OCI-LY1 (cell line): ENCODE results near the gene NFATC2IP.

Source experiments
- H2AFZ ChIP-seq: fragments of 200-600 bp; sonication (generic), shearing (Covaris generic); 2 replicates; pipeline ENCODE4 v1.6.0; 2014; ENCODE audit warnings: antibody characterized with exemption, mild to moderate bottlenecking, low read length
- H3F3A ChIP-seq: fragments of 200-600 bp; sonication (generic), shearing (Covaris generic); 2 replicates; pipeline ENCODE4 v1.6.0; 2014; ENCODE audit warnings: mild to moderate bottlenecking, antibody characterized with exemption, low read length, moderate library complexity; ENCODE audit not compliant: insufficient read depth
- H3K27ac ChIP-seq: fragments of 200-600 bp; sonication (generic); 2 replicates; pipeline ENCODE4 v1.5.1; 2014; ENCODE audit warnings: low read length, mixed run types, mild to moderate bottlenecking, low read depth; ENCODE audit not compliant: poor library complexity, severe bottlenecking
- H3K27me3 ChIP-seq: fragments of 200-600 bp; sonication (generic); 2 replicates; pipeline ENCODE4 v1.6.0; 2014; ENCODE audit warnings: antibody characterized with exemption, mild to moderate bottlenecking, low read length, moderate library complexity; ENCODE audit not compliant: insufficient read depth
- H3K36me3 ChIP-seq: fragments of 200-600 bp; sonication (generic); 2 replicates; pipeline ENCODE4 v1.6.1; 2014; ENCODE audit warnings: mild to moderate bottlenecking, antibody characterized with exemption, low read length, moderate library complexity, mixed read lengths; ENCODE audit not compliant: insufficient read depth
- H3K4me1 ChIP-seq: fragments of 200-600 bp; sonication (generic); 2 replicates; pipeline ENCODE4 v1.5.1; 2014; ENCODE audit warnings: mild to moderate bottlenecking, low read length, moderate library complexity; ENCODE audit not compliant: insufficient read depth, severe bottlenecking
- H3K4me2 ChIP-seq: fragments of 200-600 bp; sonication (generic), shearing (Covaris generic); 2 replicates; pipeline ENCODE4 v1.6.1; 2014; ENCODE audit warnings: low read length
- H3K4me3 ChIP-seq: fragments of 200-600 bp; sonication (generic); 2 replicates; pipeline ENCODE4 v1.5.1; 2014; ENCODE audit warnings: low read length, low read depth, mild to moderate bottlenecking, mixed read lengths; ENCODE audit not compliant: poor library complexity, severe bottlenecking
- H3K79me2 ChIP-seq: fragments of 200-600 bp; shearing (Covaris generic); 2 replicates; pipeline ENCODE4 v1.6.1; 2016; ENCODE audit warnings: mixed run types, low read length, mixed read lengths; ENCODE audit not compliant: insufficient read depth
- H3K9ac ChIP-seq: fragments of 200-600 bp; sonication (generic), shearing (Covaris generic); 2 replicates; pipeline ENCODE4 v1.6.1; 2014; ENCODE audit warnings: mild to moderate bottlenecking, low read length, mixed read lengths
- H3K9me2 ChIP-seq: fragments of 200-600 bp; sonication (generic), shearing (Covaris generic); 2 replicates; pipeline ENCODE4 v1.6.1; 2014; ENCODE audit warnings: low read depth, mild to moderate bottlenecking, low read length, mixed read lengths
- H3K9me3 ChIP-seq: fragments of 200-600 bp; shearing (Covaris generic); 2 replicates; pipeline ENCODE4 v1.6.1; 2014; ENCODE audit warnings: low read length, mixed read lengths
- H4K20me1 ChIP-seq: fragments of 200-600 bp; sonication (generic), shearing (Covaris generic); 2 replicates; pipeline ENCODE4 v1.6.0; 2016; ENCODE audit warnings: mild to moderate bottlenecking, low read length; ENCODE audit not compliant: insufficient read depth
- CTCF ChIP-seq: fragments of 200-600 bp; sonication (generic), shearing (Covaris generic); IDR thresholded peaks from 2 replicates; pipeline ENCODE4 v1.5.1; 2017; ENCODE audit warnings: mild to moderate bottlenecking, antibody characterized with exemption, low read length, moderate library complexity, mixed read lengths
- EZH2 ChIP-seq: fragments of 200-600 bp; sonication (generic), shearing (Covaris generic); IDR thresholded peaks from 2 replicates; pipeline ENCODE4 v1.8.0; 2017; ENCODE audit warnings: borderline replicate concordance, mixed run types, mild to moderate bottlenecking, antibody characterized with exemption, low read length, moderate library complexity, mixed read lengths

Gene NFATC2IP

GRCh38 chr16:29011112-29011511 is 60.4 kb downstream of the NFATC2IP start:
- no peaks in the 10 kb centered on the region for H3K36me3 ChIP-seq
- no peak overlapping the region for H3K4me2 ChIP-seq
- H3K9me2 ChIP-seq, result no peaks in the 10 kb centered on the region
- TF ChIP-seq CTCF, result no peak
- TF ChIP-seq EZH2, result no peak
- H3F3A ChIP-seq, result no peaks in the 10 kb centered on the region
- H3K27ac ChIP-seq, result no peak overlapping the region
- H2AFZ ChIP-seq, result no peak overlapping the region
- no peak overlapping the region for H3K4me3 ChIP-seq
- no peaks in the 10 kb centered on the region for H3K79me2 ChIP-seq
- H3K27me3 ChIP-seq, result no peaks in the 10 kb centered on the region
- H3K9me3 ChIP-seq, result no peaks in the 10 kb centered on the region
- H3K4me1 ChIP-seq, result no peaks in the 10 kb centered on the region
- no peaks in the 10 kb centered on the region for H4K20me1 ChIP-seq
- H3K9ac ChIP-seq, result no peak overlapping the region

GRCh38 chr16:29011851-29012250 is 61.1 kb downstream of the NFATC2IP start:
- Histone ChIP-seq H3K36me3 (no peaks in the 10 kb centered on the region), H3F3A (no peaks in the 10 kb centered on the region), H2AFZ (no peak overlapping the region), H3K27me3 (no peaks in the 10 kb centered on the region), H3K4me2 (no peak overlapping the region), H3K9ac (no peak overlapping the region), H4K20me1 (no peaks in the 10 kb centered on the region), H3K4me1 (no peaks in the 10 kb centered on the region), H3K79me2 (no peaks in the 10 kb centered on the region), H3K9me2 (no peaks in the 10 kb centered on the region), H3K27ac (no peak overlapping the region), H3K4me3 (no peak overlapping the region), H3K9me3 (no peaks in the 10 kb centered on the region)
- no peak for TF ChIP-seq EZH2
- no peak for TF ChIP-seq CTCF

GRCh38 chr16:29012913-29013553 is 62.3 kb downstream of the NFATC2IP start:
- Histone ChIP-seq H3K36me3 (no peaks in the 10 kb centered on the region), H3K4me2 (no peak overlapping the region), H4K20me1 (no peaks in the 10 kb centered on the region), H3K27me3 (no peaks in the 10 kb centered on the region), H3K9me2 (no peaks in the 10 kb centered on the region), H3K4me3 (no peak overlapping the region), H3K27ac (no peak overlapping the region), H2AFZ (no peak overlapping the region), H3K4me1 (no peaks in the 10 kb centered on the region), H3K9ac (no peak overlapping the region), H3F3A (no peaks in the 10 kb centered on the region), H3K79me2 (no peaks in the 10 kb centered on the region), H3K9me3 (no peaks in the 10 kb centered on the region)
- TF ChIP-seq CTCF (no peak), EZH2 (no peak)
